B cell (primary cell): ENCODE measurements around the gene PHF21B.

Experiments used
- EZH2 ChIP-seq: IDR thresholded peaks from 2 replicates; pipeline ENCODE4 v1.6.1; 2012; ENCODE audit warnings: borderline replicate concordance, low read depth, mild to moderate bottlenecking, moderate library complexity, low read length; ENCODE audit not compliant: insufficient read depth, poor library complexity, severe bottlenecking
- TF ChIP-seq, protein P1 (sequence below): fragments of 200-600 bp; IDR thresholded peaks from one replicate; pipeline ENCODE4 v1.8.0; 2022; ENCODE audit warnings: antibody characterized with exemption, mild to moderate bottlenecking

DNA sequence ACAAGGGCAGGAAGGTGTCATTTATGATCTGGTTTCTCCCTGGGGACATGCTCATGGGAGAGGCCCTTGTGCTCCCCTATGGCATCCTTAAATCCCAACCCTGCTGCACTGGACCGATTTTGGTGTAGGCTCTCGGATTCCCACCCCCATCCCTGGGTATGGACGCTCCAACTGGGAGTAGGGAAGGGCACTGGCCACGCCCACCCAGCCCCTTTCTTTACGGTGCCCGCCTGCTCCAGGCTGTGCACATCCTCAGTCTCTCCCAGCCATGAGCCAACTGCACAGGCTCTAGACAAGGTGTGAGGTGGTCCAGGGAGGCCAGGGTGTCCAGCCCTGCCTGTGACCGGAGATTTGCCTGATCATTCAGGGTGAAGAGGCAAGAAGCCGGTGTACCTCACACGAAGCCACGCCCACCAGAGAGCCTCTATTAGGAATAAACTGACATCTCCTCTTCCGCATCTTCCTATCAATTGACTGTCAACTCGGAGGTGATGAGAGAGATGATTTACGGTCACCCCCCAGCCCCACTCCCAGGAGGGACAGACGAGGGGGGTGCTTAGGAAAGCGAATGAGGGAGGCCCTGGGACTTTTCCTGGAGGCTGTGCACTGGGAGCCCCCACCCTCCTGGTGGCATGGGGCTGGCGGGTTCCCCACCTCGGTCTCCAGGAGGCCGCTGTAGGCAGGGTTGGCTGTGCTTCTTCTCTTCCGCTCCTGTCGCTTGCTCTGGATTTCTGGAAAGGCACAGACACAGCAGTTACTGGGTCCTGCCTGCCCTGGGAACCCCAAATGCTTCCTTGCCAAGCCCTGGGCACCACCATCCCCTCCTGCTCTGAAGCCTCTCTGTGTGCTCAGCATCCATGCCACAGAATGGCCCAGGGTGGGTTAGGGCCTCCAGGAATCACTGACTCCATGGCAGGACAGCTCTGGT lies 116.7 kb downstream of the PHF21B start:
- TF ChIP-seq EZH2: no peak
- TF ChIP-seq, protein P1, sequence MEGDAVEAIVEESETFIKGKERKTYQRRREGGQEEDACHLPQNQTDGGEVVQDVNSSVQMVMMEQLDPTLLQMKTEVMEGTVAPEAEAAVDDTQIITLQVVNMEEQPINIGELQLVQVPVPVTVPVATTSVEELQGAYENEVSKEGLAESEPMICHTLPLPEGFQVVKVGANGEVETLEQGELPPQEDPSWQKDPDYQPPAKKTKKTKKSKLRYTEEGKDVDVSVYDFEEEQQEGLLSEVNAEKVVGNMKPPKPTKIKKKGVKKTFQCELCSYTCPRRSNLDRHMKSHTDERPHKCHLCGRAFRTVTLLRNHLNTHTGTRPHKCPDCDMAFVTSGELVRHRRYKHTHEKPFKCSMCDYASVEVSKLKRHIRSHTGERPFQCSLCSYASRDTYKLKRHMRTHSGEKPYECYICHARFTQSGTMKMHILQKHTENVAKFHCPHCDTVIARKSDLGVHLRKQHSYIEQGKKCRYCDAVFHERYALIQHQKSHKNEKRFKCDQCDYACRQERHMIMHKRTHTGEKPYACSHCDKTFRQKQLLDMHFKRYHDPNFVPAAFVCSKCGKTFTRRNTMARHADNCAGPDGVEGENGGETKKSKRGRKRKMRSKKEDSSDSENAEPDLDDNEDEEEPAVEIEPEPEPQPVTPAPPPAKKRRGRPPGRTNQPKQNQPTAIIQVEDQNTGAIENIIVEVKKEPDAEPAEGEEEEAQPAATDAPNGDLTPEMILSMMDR: no peak
